Subcutaneous adipose tissue (tissue), 4 donors: ENCODE results near the gene MRPS12. TPM values are rescaled to one million over a fixed set of nuclear protein-coding genes. Genes with fewer than 3 reads are reported as not detected.

ENCODE experiments used
- CTCF ChIP-seq: fragments of 450-650 bp; IDR thresholded peaks from one replicate; pipeline ENCODE4 v1.5.1; 2016; ENCODE audit warnings: low read depth, mild to moderate bottlenecking, control low read depth, antibody characterized with exemption, moderate library complexity
- total RNA-seq, 4 donors: library from RNA; depleted of rRNA; stranded (reverse); fragments of >200 nt; gene quantifications; one replicate each; pipeline ENCODE4 v1.1.0, GENCODE V29; 2016

The MRPS12 gene
- total RNA-seq, 4 donors from 2014 or later, result 10.1 to 26.0 (median 23.0) TPM

- no peak for TF ChIP-seq CTCF
Measured at GRCh38 chr19:38974624-38975213, 44.0 kb downstream of the MRPS12 start.

- TF ChIP-seq CTCF, result no peak
Measured at GRCh38 chr19:38975214-38975860, 44.6 kb downstream of the MRPS12 start, which contains the start of gene FBXO17. TSS of gene FBXO17 (minus strand) at chr19:38975742. CDS start at chr19:38950319, 25,423 bp downstream.

GRCh38 chr19:38975861-38976271, 45.1 kb downstream of the MRPS12 start:
- no peak for TF ChIP-seq CTCF

GRCh38 chr19:38977445-38978325, 46.9 kb downstream of the MRPS12 start:
- no peak for TF ChIP-seq CTCF

GRCh38 chr19:38978326-38978689, 47.6 kb downstream of the MRPS12 start:
- TF ChIP-seq CTCF, result no peak

- no peak for TF ChIP-seq CTCF
Measured at GRCh38 chr19:38979812-38980211, 49.1 kb downstream of the MRPS12 start.
